ENCODE data around the gene DGKH. TPM values are rescaled to one million over a fixed set of nuclear protein-coding genes. Genes with fewer than 3 reads are reported as not detected.
A peak's percentile ranks its signal among the peaks of the same experiment; 100 is the strongest.

The DGKH gene
- total RNA-seq, 1 donor from 2014 or later: 16.8 TPM

DNA sequence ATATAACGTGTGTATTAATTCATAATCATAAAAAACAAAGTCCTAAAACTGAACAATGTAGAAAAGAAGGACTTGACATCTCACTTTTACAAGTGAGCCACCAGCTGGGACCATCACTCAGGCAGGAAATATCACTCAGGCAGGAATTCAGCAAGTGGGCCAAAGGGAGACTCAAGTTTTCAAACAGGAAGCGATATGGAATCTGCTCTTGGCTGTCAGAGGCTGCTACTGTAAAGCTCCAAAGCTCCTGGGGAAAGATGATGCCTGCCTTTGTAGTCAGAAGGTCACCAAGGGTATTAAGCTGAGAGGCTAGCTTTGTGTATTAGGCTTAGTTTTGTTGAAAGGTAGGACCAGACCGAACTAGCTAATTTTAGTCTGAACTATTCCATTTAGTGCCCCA is 218.0 kb downstream of the DGKH start:
- H3K36me3 ChIP-seq (ENCODE audit: control insufficient read depth, insufficient read depth, low read length): no peaks in the 10 kb centered on the region
- H3K27me3 ChIP-seq (ENCODE audit: control insufficient read depth, insufficient read depth, low read length): no peaks in the 10 kb centered on the region
- DNase-seq (ENCODE audit: low read depth) (no peak), FAIRE-seq (no peak)
- no peak overlapping the region for H3K4me3 ChIP-seq (ENCODE audit: low read depth, low read length)
- TF ChIP-seq, protein P1, sequence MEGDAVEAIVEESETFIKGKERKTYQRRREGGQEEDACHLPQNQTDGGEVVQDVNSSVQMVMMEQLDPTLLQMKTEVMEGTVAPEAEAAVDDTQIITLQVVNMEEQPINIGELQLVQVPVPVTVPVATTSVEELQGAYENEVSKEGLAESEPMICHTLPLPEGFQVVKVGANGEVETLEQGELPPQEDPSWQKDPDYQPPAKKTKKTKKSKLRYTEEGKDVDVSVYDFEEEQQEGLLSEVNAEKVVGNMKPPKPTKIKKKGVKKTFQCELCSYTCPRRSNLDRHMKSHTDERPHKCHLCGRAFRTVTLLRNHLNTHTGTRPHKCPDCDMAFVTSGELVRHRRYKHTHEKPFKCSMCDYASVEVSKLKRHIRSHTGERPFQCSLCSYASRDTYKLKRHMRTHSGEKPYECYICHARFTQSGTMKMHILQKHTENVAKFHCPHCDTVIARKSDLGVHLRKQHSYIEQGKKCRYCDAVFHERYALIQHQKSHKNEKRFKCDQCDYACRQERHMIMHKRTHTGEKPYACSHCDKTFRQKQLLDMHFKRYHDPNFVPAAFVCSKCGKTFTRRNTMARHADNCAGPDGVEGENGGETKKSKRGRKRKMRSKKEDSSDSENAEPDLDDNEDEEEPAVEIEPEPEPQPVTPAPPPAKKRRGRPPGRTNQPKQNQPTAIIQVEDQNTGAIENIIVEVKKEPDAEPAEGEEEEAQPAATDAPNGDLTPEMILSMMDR (IDR thresholded peaks at IDR 0.05; ENCODE audit: insufficient read depth, low read length, severe bottlenecking): no peak

DNA sequence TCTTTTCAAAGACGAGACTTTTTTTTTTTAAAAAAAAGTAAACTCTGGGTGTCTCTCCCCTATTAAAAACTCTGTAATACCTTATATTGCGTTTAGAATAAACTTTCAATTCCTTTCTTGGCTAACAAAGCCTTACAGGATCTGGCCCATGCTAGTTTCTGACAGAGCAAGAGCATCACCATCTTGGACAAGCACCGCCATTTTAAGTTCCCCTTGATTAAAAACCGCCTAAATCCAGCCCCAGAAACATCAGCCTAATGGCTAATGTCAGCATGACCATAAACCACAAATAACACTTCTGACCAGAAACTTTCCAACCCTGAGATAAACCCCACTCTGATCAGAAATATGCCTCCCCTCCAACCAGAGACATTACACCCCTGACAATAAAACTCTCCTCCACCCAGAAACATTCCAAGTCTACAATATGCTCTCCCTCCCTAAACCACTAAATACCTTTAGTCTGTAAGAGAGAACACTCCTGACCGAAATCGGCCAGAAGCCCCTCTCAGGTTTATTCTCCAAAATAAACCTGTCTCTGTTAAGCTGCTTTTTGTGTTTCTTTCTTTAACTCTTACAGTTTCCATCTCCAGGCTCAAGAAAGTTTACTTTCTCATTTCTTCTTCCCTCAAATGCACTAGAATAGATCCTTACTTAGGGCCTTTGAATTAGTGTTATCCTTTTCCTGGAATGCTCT is 221.9 kb downstream of the DGKH start:
- Histone ChIP-seq H3K36me3 (ENCODE audit: control insufficient read depth, insufficient read depth, low read length) (no peaks in the 10 kb centered on the region), H3K27me3 (ENCODE audit: control insufficient read depth, insufficient read depth, low read length) (no peaks in the 10 kb centered on the region), H3K4me3 (ENCODE audit: low read depth, low read length) (no peak overlapping the region)
- TF ChIP-seq, protein P1 (IDR thresholded peaks at IDR 0.05; ENCODE audit: insufficient read depth, low read length, severe bottlenecking): no peak
- DNase-seq (ENCODE audit: low read depth) (no peak), FAIRE-seq (no peak)

DNA sequence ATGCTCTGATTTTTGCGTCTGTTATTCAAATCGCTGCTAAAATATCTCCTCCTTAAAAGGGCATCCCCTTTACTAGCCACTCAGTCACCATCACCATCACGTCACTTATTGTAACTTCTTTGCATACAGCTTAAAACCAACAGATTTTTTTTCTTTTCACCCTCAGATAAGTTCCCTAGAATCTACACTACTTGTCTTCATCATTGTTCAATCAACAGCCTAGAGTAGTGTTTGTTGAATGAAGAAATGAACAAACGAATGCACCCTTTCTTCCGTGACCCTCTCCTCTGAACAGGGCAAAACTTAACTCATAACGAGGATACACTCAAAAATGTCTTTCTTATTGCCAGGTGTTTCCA is 222.4 kb downstream of the DGKH start:
- TF ChIP-seq, protein P1 (IDR thresholded peaks at IDR 0.05; ENCODE audit: insufficient read depth, low read length, severe bottlenecking): no peak
- DNase-seq (ENCODE audit: low read depth) (no peak), FAIRE-seq (no peak)
- Histone ChIP-seq H3K36me3 (ENCODE audit: control insufficient read depth, insufficient read depth, low read length) (no peaks in the 10 kb centered on the region), H3K27me3 (ENCODE audit: control insufficient read depth, insufficient read depth, low read length) (no peaks in the 10 kb centered on the region), H3K4me3 (ENCODE audit: low read depth, low read length) (no peak overlapping the region)

DNA sequence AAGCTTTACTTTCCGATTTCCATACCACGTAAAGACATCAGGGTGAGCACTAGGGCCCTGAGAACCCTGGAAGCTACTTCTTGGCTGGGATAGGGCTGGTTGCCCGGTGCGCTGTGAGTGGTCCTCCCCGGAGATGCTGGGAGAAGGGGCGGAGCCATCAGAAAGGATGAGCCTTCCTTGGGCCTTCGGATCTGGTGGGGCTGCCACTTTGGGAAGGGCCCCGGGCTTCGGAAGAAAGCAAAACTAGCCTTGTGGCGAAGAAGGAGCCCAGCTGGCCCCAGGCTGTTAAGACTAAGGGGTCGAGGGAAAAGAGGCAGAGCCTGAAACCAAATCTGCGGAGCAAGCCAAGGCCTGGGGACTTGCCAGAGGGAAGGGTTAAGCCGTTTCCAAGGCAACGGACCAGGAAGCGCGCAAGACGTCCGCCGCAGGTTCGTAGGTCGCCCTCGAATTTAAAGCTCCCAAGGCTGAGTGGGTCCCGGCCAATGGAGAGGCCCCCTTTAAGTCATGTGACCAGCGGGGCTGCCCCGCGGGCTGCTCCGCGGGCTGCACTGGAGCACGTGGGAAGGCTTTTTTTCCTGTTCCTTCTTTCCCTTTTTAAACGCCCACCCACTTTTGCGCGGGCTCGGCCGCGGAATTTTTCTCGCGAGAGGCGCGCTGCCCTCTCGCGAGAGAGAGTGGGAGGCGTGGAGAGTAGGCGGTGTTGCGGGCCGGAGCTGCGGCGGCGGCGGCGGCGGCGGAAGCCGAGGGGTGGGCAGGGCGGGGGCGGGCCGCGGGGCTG is 223.1 kb downstream of the DGKH start:
- H3K4me3 ChIP-seq (ENCODE audit: low read depth, low read length): peak overlapping the region; percentile 89
- TF ChIP-seq, protein P1 (IDR thresholded peaks at IDR 0.05; ENCODE audit: insufficient read depth, low read length, severe bottlenecking): no peak
- no peaks in the 10 kb centered on the region for H3K27me3 ChIP-seq (ENCODE audit: control insufficient read depth, insufficient read depth, low read length)
- no peaks in the 10 kb centered on the region for H3K36me3 ChIP-seq (ENCODE audit: control insufficient read depth, insufficient read depth, low read length)
- FAIRE-seq (no peak), DNase-seq (ENCODE audit: low read depth) (peak; percentile 84)

GRCh38 chr13:42272115-42272803 is 223.8 kb downstream of the DGKH start, which contains the start of gene AKAP11:
Gene AKAP11 (plus strand): TSS chr13:42272152. CDS start chr13:42286349, 14,197 bp downstream.
- H3K4me3 ChIP-seq (ENCODE audit: low read depth, low read length): peak within 1 kb of the TSS; percentile 89
- FAIRE-seq (no peak), DNase-seq (ENCODE audit: low read depth) (no peak)
- H3K36me3 ChIP-seq (ENCODE audit: control insufficient read depth, insufficient read depth, low read length): no peaks in the 10 kb centered on the region
- no peaks in the 10 kb centered on the region for H3K27me3 ChIP-seq (ENCODE audit: control insufficient read depth, insufficient read depth, low read length)
- TF ChIP-seq, protein P1 (IDR thresholded peaks at IDR 0.05; ENCODE audit: insufficient read depth, low read length, severe bottlenecking): no peak

Data from bronchial epithelial cell (primary cell).